Measurements from ENCODE around the gene PLAA.
"Not testable (repeated sequence)": the region's sequence is repeated elsewhere in the genome, so short reads cannot be mapped to it uniquely, and the experiment has no call there.

PLAA gene

DNA sequence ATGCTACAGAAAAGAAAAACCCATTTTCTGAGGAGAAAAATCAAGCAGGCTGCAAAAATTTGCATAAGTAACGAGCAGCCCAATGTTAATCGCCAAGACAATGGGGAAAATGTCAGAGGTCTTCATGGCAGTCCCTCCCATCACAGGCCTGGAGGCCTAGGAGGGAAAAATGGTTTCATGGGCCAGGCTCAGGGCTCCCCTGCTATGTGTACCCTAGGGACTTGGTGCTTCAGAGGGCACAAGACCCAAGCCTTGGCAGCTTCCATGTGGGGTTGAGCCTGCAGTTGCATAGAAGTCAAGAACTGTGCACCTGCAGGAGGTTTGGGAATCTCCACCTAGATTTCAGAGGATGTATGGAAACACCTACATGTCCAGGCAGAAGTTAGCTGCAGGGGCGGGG, 64.9 kb downstream of the PLAA start:
- WGBS, 2 experiments (ENCODE audit: insufficient coverage in 2 of 2) = 94 to 95% methylated on average over 2 to 3 of the region's 3 CpGs
- no peaks in the 10 kb centered on the region for H3K4me1 ChIP-seq (ENCODE audit: control insufficient read depth, insufficient read depth, low read length, poor library complexity, severe bottlenecking)
- no peak overlapping the region for H3K4me3 ChIP-seq (ENCODE audit: extremely low read depth, insufficient read depth, low read length, poor library complexity, severe bottlenecking)
- H3K36me3 ChIP-seq (ENCODE audit: control insufficient read depth, insufficient read depth, low read length) = peaks cover 72% of the 10 kb centered on the region
- peaks cover 16% of the 10 kb centered on the region for H3K9me3 ChIP-seq (ENCODE audit: control insufficient read depth, low read length)
- H3K27ac ChIP-seq (ENCODE audit: low read depth, low read length, severe bottlenecking) = no peak overlapping the region

DNA sequence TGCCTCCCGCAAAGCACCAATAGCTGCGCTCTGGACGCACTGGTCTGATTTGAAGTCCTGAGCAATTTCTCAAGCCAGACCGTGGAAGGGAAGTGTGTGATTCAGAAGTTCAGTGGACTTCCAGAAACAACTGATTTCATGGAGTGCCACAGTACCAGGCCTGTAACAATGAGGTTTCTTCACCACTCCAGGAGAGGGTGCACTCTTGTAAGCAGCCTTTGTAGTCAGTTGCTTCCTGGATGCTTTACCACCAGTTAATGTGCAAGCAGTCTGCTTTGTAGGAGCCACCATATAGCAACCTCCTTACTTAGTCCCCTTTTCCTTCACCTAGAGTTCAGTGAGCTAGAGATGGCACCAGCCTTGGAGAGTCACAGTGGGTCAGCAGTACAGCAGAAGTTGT, 66.8 kb downstream of the PLAA start:
- WGBS, 2 experiments (ENCODE audit: insufficient coverage in 2 of 2) = 96 to 100% methylated on average over 4 of the region's 4 CpGs

DNA sequence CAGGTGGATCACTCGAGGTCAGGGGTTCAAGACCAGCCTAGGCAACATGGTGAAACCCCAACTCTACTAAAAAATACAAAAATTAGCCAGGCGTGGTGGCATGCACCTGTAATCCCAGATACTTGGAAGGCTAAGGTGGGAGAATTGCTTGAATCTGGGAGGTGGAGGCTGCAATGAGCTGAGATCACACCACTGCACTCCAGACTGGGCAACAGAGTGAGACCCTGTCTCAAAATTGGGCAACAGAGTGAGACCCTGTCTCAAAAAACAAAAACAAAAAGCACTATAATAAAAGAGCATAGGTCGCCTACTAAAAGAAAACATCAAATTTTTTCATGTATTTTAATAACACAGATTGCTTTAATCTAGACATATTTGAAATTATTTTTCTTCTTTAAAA, 71.9 kb downstream of the PLAA start:
- peaks cover 27% of the 10 kb centered on the region for H3K36me3 ChIP-seq (ENCODE audit: control insufficient read depth, insufficient read depth, low read length)
- H3K9me3 ChIP-seq (ENCODE audit: control insufficient read depth, low read length); H3K4me3 ChIP-seq (ENCODE audit: extremely low read depth, insufficient read depth, low read length, poor library complexity, severe bottlenecking); H3K27ac ChIP-seq (ENCODE audit: low read depth, low read length, severe bottlenecking); H3K4me1 ChIP-seq (ENCODE audit: control insufficient read depth, insufficient read depth, low read length, poor library complexity, severe bottlenecking): not testable (repeated sequence)
- 83% methylated on average over 1 of the region's 3 CpGs; no CpG with 5 or more reads in 1 of the 2 experiments for WGBS, 2 experiments (ENCODE audit: insufficient coverage in 2 of 2)

More for the DNA sequence above, 66.8 kb downstream of the PLAA start:
- Histone ChIP-seq H3K36me3 (ENCODE audit: control insufficient read depth, insufficient read depth, low read length) (peaks cover 71% of the 10 kb centered on the region), H3K4me3 (ENCODE audit: extremely low read depth, insufficient read depth, low read length, poor library complexity, severe bottlenecking) (no peak overlapping the region), H3K4me1 (ENCODE audit: control insufficient read depth, insufficient read depth, low read length, poor library complexity, severe bottlenecking) (no peaks in the 10 kb centered on the region), H3K9me3 (ENCODE audit: control insufficient read depth, low read length) (peaks cover 16% of the 10 kb centered on the region), H3K27ac (ENCODE audit: low read depth, low read length, severe bottlenecking) (no peak overlapping the region)

DNA sequence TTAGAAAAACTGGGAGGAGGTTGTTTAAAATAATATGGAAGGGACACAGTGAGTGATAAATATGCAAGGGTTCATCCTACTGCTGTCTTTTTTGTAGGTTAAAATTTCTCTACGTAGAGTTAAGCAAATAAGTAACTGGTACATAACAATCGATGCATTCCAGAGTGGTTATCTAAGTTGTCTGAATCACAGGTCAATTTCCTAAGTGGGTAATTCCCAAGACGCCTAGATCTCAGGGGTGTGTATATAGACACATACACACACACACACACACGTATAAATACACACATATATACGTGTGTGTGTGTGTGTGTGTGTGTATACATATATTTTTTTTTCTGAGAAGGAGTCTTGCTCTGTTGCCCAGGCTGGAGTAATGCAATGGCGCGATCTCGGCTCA, 76.8 kb downstream of the PLAA start:
- Histone ChIP-seq H3K4me3 (ENCODE audit: extremely low read depth, insufficient read depth, low read length, poor library complexity, severe bottlenecking) (no peak overlapping the region), H3K4me1 (ENCODE audit: control insufficient read depth, insufficient read depth, low read length, poor library complexity, severe bottlenecking) (no peaks in the 10 kb centered on the region), H3K36me3 (ENCODE audit: control insufficient read depth, insufficient read depth, low read length) (peaks cover 5% of the 10 kb centered on the region), H3K27ac (ENCODE audit: low read depth, low read length, severe bottlenecking) (no peak overlapping the region), H3K9me3 (ENCODE audit: control insufficient read depth, low read length) (no peaks in the 10 kb centered on the region)
- 85 to 100% methylated on average over 2 to 5 of the region's 8 CpGs for WGBS, 2 experiments (ENCODE audit: insufficient coverage in 2 of 2)

DNA sequence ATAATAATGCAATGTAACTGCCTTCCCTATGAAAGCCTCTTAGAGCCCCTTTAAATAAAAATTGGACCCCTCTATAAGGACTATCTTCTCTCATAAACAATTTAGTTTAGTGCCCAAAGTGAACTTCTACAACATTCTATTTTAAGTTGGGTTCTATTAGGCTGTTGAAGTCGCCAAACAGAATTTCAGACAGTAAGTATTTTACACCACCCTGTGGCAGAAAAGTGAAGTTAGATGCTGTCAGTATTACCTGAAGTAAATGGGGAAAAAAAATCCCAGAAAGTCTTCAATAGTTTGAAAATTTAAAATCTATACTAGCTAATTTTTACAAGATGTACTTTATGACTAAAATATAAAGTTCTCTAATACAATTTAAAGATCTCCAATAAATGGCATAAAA, 84.0 kb downstream of the PLAA start:
- peaks cover 14% of the 10 kb centered on the region for H3K36me3 ChIP-seq (ENCODE audit: control insufficient read depth, insufficient read depth, low read length)
- no peak overlapping the region for H3K27ac ChIP-seq (ENCODE audit: low read depth, low read length, severe bottlenecking)

DNA sequence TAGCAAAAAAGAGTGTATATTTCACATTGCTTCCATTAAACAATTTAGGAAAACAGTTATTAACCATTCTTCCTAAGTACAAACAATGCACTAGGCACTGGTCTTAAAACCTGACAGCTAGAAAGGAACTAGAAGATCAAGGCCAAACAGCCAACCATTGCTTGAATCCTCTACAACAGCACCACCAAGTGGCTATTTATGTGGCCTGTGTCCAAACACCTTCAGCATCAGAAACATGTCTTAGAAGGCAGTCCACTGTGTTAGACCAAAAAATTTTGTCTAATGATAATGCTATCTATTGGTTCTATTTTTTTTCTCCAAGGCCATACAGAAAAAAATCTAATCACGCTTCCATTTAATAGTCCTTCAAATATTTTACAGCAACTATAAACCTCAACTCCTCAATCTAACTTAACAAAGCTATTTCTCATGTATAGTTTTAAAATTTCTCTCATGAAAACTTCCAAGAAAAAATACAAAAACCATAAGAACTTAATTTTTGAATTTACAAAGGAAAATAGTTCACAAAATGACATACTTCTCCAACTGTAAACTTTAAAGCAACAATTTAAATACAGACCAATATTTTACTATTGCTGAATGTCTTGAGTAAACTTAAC, 90.5 kb downstream of the PLAA start:
- no peak overlapping the region for H3K4me3 ChIP-seq (ENCODE audit: extremely low read depth, insufficient read depth, low read length, poor library complexity, severe bottlenecking)
- no CpG with 5 or more reads among the region's 1 CpG for WGBS, 2 experiments (ENCODE audit: insufficient coverage in 2 of 2)
- H3K4me1 ChIP-seq (ENCODE audit: control insufficient read depth, insufficient read depth, low read length, poor library complexity, severe bottlenecking) = no peaks in the 10 kb centered on the region
- no peaks in the 10 kb centered on the region for H3K9me3 ChIP-seq (ENCODE audit: control insufficient read depth, low read length)
- peaks cover 44% of the 10 kb centered on the region for H3K36me3 ChIP-seq (ENCODE audit: control insufficient read depth, insufficient read depth, low read length)
- H3K27ac ChIP-seq (ENCODE audit: low read depth, low read length, severe bottlenecking) = no peak overlapping the region

More for the DNA sequence above, 84.0 kb downstream of the PLAA start:
- Histone ChIP-seq H3K4me3 (ENCODE audit: extremely low read depth, insufficient read depth, low read length, poor library complexity, severe bottlenecking) (no peak overlapping the region), H3K9me3 (ENCODE audit: control insufficient read depth, low read length) (no peaks in the 10 kb centered on the region), H3K4me1 (ENCODE audit: control insufficient read depth, insufficient read depth, low read length, poor library complexity, severe bottlenecking) (no peaks in the 10 kb centered on the region)
- no CpG with 5 or more reads among the region's 1 CpG for WGBS, 2 experiments (ENCODE audit: insufficient coverage in 2 of 2)
